Vagina (tissue), 2 donors: ENCODE data around the gene CASP8. TPM values are rescaled to one million over a fixed set of nuclear protein-coding genes. Genes with fewer than 3 reads are reported as not detected.

Experiments
- DNase-seq, 2 donors: peaks; one replicate each; pipeline ENCODE4 v3.0.0-alpha.2; 2017; ENCODE audit errors: extremely low spot score in 2 of 2
- H3K27ac ChIP-seq: fragments of 200-600 bp; sonication (generic); one replicate; pipeline ENCODE4 v1.5.1; 2019
- H3K27me3 ChIP-seq: fragments of 200-600 bp; sonication (generic); one replicate; pipeline ENCODE4 v1.5.1; 2019
- H3K36me3 ChIP-seq, 2 donors: fragments of 200-600 bp; sonication (generic); one replicate each; pipeline ENCODE4 v1.5.1; 2017 to 2019
- H3K4me1 ChIP-seq: fragments of 200-600 bp; sonication (generic); one replicate; pipeline ENCODE4 v1.5.1; 2019
- H3K4me3 ChIP-seq, 2 donors: fragments of 200-600 bp; sonication (generic); 1 replicate in 1 of 2; 2 replicates in 1 of 2; pipeline ENCODE4 v1.5.1; 2016 to 2019
- H3K9me3 ChIP-seq: fragments of 200-600 bp; sonication (generic); one replicate; pipeline ENCODE4 v1.5.1; 2019
- CTCF ChIP-seq, 3 experiments: fragments of 450-650 bp in 2 of 3; fragments of 200-600 bp in 1 of 3; sonication (generic) in 1 of 3; IDR thresholded peaks; one replicate each; pipeline ENCODE4 v1.5.1; 2017 to 2019; ENCODE audit warnings: antibody characterized with exemption in 3 of 3, mild to moderate bottlenecking in 2 of 3, moderate library complexity in 2 of 3
- POLR2A ChIP-seq, 2 donors: fragments of 450-650 bp; IDR thresholded peaks; one replicate each; pipeline ENCODE4 v1.6.1; 2017; ENCODE audit warnings: antibody characterized with exemption in 2 of 2, mild to moderate bottlenecking in 2 of 2, moderate library complexity in 2 of 2
- POLR2AphosphoS5 ChIP-seq, 2 donors: sonication (generic); formaldehyde crosslinking; IDR thresholded peaks; one replicate each; pipeline ENCODE4 v1.9.0; 2017; ENCODE audit warnings: antibody characterized with exemption in 2 of 2, mild to moderate bottlenecking in 2 of 2, low read depth in 1 of 2; ENCODE audit not compliant: insufficient read depth in 1 of 2
- intact Hi-C: fragments of 100-400 bp; cut with DNase I; formaldehyde crosslinking; loops from one replicate; pipeline ENCODE4 v1.15.1; 2023
- total RNA-seq: library from RNA; depleted of rRNA; stranded (reverse); fragments of >200 nt; gene quantifications from one replicate; pipeline ENCODE4 v1.2.3, GENCODE V29; 2016

CASP8 gene
- total RNA-seq, 1 donor from 2014 or later: 29.2 TPM

GRCh38 chr2:201250741-201251140 is 9.6 kb upstream of the CASP8 start:
- Histone ChIP-seq H3K4me3 (no peak overlapping the region), H3K4me1 (no peaks in the 10 kb centered on the region), H3K27ac (no peak overlapping the region), H3K9me3 (no peaks in the 10 kb centered on the region), H3K36me3 (no peaks in the 10 kb centered on the region), H3K27me3 (no peaks in the 10 kb centered on the region)
- TF ChIP-seq POLR2A (IDR thresholded peaks at IDR 0.05): no peak
- no peak for TF ChIP-seq POLR2AphosphoS5 (IDR thresholded peaks at IDR 0.05; ENCODE audit: insufficient read depth in 1 of 2, low read depth in 1 of 2)
- no peak for TF ChIP-seq CTCF (IDR thresholded peaks at IDR 0.05)
- intact Hi-C loops: no loop called here
- no peak for DNase-seq

- peak in 1 of 2 donors; percentile 64 for DNase-seq
Observed at GRCh38 chr2:201254081-201254730, 6.1 kb upstream of the CASP8 start.

GRCh38 chr2:201255408-201256033 is 4.8 kb upstream of the CASP8 start:
- DNase-seq: peak in 1 of 2 donors; percentile 65
- TF ChIP-seq CTCF (IDR thresholded peaks at IDR 0.05) (no peak), POLR2A (IDR thresholded peaks at IDR 0.05) (no peak), POLR2AphosphoS5 (IDR thresholded peaks at IDR 0.05; ENCODE audit: insufficient read depth in 1 of 2, low read depth in 1 of 2) (no peak)
- Histone ChIP-seq H3K4me1 (peaks cover 27% of the 10 kb centered on the region), H3K9me3 (no peaks in the 10 kb centered on the region), H3K27ac (no peak overlapping the region), H3K36me3 (no peaks in the 10 kb centered on the region), H3K4me3 (no peak overlapping the region), H3K27me3 (no peaks in the 10 kb centered on the region)
- intact Hi-C loops: no loop called here

More at GRCh38 chr2:201254081-201254730, 6.1 kb upstream of the CASP8 start:
- Histone ChIP-seq H3K4me3 (no peak overlapping the region), H3K9me3 (no peaks in the 10 kb centered on the region), H3K36me3 (no peaks in the 10 kb centered on the region), H3K27me3 (no peaks in the 10 kb centered on the region), H3K4me1 (peaks cover 15% of the 10 kb centered on the region), H3K27ac (no peak overlapping the region)
- TF ChIP-seq CTCF (IDR thresholded peaks at IDR 0.05) (no peak), POLR2A (IDR thresholded peaks at IDR 0.05) (no peak), POLR2AphosphoS5 (IDR thresholded peaks at IDR 0.05; ENCODE audit: insufficient read depth in 1 of 2, low read depth in 1 of 2) (no peak)
- intact Hi-C loops: no loop called here

- H3K36me3 ChIP-seq: no peaks in the 10 kb centered on the region
- peaks cover 30% of the 10 kb centered on the region for H3K4me1 ChIP-seq
- H3K4me3 ChIP-seq: no peak overlapping the region
- no peak overlapping the region for H3K27ac ChIP-seq
- DNase-seq: no peak
- TF ChIP-seq POLR2AphosphoS5 (IDR thresholded peaks at IDR 0.05; ENCODE audit: insufficient read depth in 1 of 2, low read depth in 1 of 2): no peak
- TF ChIP-seq POLR2A (IDR thresholded peaks at IDR 0.05): no peak
- no peak for TF ChIP-seq CTCF (IDR thresholded peaks at IDR 0.05)
- H3K27me3 ChIP-seq: no peaks in the 10 kb centered on the region
- H3K9me3 ChIP-seq: no peaks in the 10 kb centered on the region
- intact Hi-C loops: no loop called here
Observed at GRCh38 chr2:201256082-201256481, 4.3 kb upstream of the CASP8 start.

- no peak for TF ChIP-seq CTCF (IDR thresholded peaks at IDR 0.05)
- no peak for TF ChIP-seq POLR2AphosphoS5 (IDR thresholded peaks at IDR 0.05; ENCODE audit: insufficient read depth in 1 of 2, low read depth in 1 of 2)
- TF ChIP-seq POLR2A (IDR thresholded peaks at IDR 0.05): no peak
- DNase-seq: peak in 1 of 2 donors; percentile 85
- H3K27me3 ChIP-seq: no peaks in the 10 kb centered on the region
Observed at GRCh38 chr2:201257381-201257955, 2.9 kb upstream of the CASP8 start.

More at GRCh38 chr2:201257381-201257955, 2.9 kb upstream of the CASP8 start:
- no peaks in the 10 kb centered on the region for H3K36me3 ChIP-seq
- H3K4me3 ChIP-seq: peak overlapping the region; percentile 70 to 73
- H3K9me3 ChIP-seq: no peaks in the 10 kb centered on the region
- intact Hi-C loops: no loop called here
- peaks cover 37% of the 10 kb centered on the region for H3K4me1 ChIP-seq
- peak overlapping the region; percentile 90 for H3K27ac ChIP-seq
